GM12878 (cell line): ENCODE results near the gene BSX. TPM values are rescaled to one million over a fixed set of nuclear protein-coding genes. Genes with fewer than 3 reads are reported as not detected.

Experiments
- HCFC1 ChIP-seq: fragments of 150-350 bp; IDR thresholded peaks from 2 replicates; pipeline ENCODE4 v1.6.1; 2014; ENCODE audit warnings: low read length
- JUNB ChIP-seq: IDR thresholded peaks from 2 replicates; pipeline ENCODE4 v1.6.1; 2016; ENCODE audit warnings: antibody characterized with exemption, mild to moderate bottlenecking
- KDM1A ChIP-seq: fragments of 200-600 bp; sonication (generic); IDR thresholded peaks from 2 replicates; pipeline ENCODE4 v1.6.1; 2016; ENCODE audit warnings: borderline replicate concordance
- MTA3 ChIP-seq: IDR thresholded peaks from 2 replicates; pipeline ENCODE4 v1.6.1; 2012; ENCODE audit warnings: low read length, inconsistent platforms, borderline replicate concordance
- MXI1 ChIP-seq: fragments of 150-350 bp; IDR thresholded peaks from 2 replicates; pipeline ENCODE4 v1.6.1; 2011; ENCODE audit warnings: low read depth, mild to moderate bottlenecking, inconsistent platforms, low read length, improper control_type of control experiment
- PAX5 ChIP-seq: IDR thresholded peaks from 2 replicates; pipeline ENCODE4 v1.6.1; 2011; ENCODE audit warnings: low read depth, low read length, borderline replicate concordance
- RBBP5 ChIP-seq: fragments of 200-600 bp; sonication (generic); conservative IDR thresholded peaks from 2 replicates; pipeline ENCODE4 v1.6.1; 2016
- STAT1 ChIP-seq: fragments of 450-650 bp; conservative IDR thresholded peaks from 2 replicates; pipeline ENCODE4 v1.6.1; 2014; ENCODE audit warnings: antibody characterized with exemption, mild to moderate bottlenecking
- ZBED1 ChIP-seq: IDR thresholded peaks from 2 replicates; pipeline ENCODE4 v1.6.1; 2016; ENCODE audit warnings: borderline replicate concordance
- polyA plus RNA-seq, 11 experiments: library from polyadenylated mRNA; depleted of rRNA in 4 of 11; unstranded in 6 of 11; stranded (reverse) in 5 of 11; fragments of >200 nt; fragmentation: Nextera tagmentation in 4 of 11; fragmentation: Illumina TruSeq in 1 of 11; extraction: Ambion mirVana in 4 of 11; extraction: Trizol in 1 of 11; gene quantifications; 1 replicate in 1 of 11; 2 replicates in 10 of 11; pipeline versions ENCODE4 v1.2.1 to v1.2.3, GENCODE V29; 2011 to 2016; ENCODE audit warnings: inconsistent platforms in 2 of 11, missing spikeins in 2 of 11, low read depth in 1 of 11
- total RNA-seq, 4 experiments: library from RNA; depleted of rRNA in 3 of 4; stranded (reverse); fragments of >200 nt in 3 of 4; fragmentation: Illumina TruSeq in 1 of 4; extraction: Trizol in 1 of 4; gene quantifications; 2 replicates each; pipeline versions ENCODE4 v1.2.1 to v1.2.3, GENCODE V29; 2013 to 2021
- TF ChIP-seq, protein P1 (sequence below): IDR thresholded peaks from 2 replicates; pipeline ENCODE4 v1.6.1; 2012; ENCODE audit warnings: mild to moderate bottlenecking, low read depth, low read length
- TF ChIP-seq, protein P2 (sequence below): fragments of 450-650 bp; conservative IDR thresholded peaks from 2 replicates; pipeline ENCODE4 v1.6.1; 2017; ENCODE audit warnings: mild to moderate bottlenecking, moderate library complexity
- TF ChIP-seq, protein P3 (sequence below): fragments of 450-650 bp; formaldehyde crosslinking; IDR thresholded peaks from 2 replicates; pipeline ENCODE4 v1.4.0; 2022; ENCODE audit warnings: mild to moderate bottlenecking, moderate library complexity
- TF ChIP-seq, protein P4 (sequence below): fragments of 450-650 bp; IDR thresholded peaks from 2 replicates; pipeline ENCODE4 v1.6.1; 2017; ENCODE audit warnings: mild to moderate bottlenecking, moderate library complexity
- TF ChIP-seq, protein P5 (sequence below): IDR thresholded peaks from 2 replicates; pipeline ENCODE4 v1.6.1; 2011; ENCODE audit warnings: borderline replicate concordance, low read depth, mild to moderate bottlenecking, moderate library complexity, low read length; ENCODE audit not compliant: insufficient read depth, poor library complexity, severe bottlenecking

BSX gene
- total and polyA plus RNA-seq, 10 of the 15 experiments (the other 5 are each of a cell fraction or from before 2014, with no cell fraction given): not detected

DNA sequence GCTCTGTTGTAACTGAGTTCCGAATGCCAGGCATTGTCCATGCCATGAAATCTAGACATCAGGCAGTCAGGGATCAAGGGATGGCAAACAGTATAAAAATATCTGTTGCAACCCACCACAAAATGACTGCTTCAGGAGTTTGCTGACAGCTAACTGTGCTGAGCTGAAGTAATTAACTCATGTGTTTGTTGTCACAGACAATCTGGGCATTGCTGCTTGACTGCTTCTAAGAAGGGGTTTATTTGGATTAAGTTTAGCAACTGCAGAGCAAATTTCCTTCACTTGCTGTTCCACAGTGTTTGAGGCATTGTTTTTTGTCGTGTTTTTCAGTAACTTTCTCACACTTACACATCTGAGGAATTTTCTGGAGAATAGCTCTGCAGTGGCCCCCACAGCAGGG, 30.4 kb downstream of the BSX start (continued):
- TF ChIP-seq, protein P1, sequence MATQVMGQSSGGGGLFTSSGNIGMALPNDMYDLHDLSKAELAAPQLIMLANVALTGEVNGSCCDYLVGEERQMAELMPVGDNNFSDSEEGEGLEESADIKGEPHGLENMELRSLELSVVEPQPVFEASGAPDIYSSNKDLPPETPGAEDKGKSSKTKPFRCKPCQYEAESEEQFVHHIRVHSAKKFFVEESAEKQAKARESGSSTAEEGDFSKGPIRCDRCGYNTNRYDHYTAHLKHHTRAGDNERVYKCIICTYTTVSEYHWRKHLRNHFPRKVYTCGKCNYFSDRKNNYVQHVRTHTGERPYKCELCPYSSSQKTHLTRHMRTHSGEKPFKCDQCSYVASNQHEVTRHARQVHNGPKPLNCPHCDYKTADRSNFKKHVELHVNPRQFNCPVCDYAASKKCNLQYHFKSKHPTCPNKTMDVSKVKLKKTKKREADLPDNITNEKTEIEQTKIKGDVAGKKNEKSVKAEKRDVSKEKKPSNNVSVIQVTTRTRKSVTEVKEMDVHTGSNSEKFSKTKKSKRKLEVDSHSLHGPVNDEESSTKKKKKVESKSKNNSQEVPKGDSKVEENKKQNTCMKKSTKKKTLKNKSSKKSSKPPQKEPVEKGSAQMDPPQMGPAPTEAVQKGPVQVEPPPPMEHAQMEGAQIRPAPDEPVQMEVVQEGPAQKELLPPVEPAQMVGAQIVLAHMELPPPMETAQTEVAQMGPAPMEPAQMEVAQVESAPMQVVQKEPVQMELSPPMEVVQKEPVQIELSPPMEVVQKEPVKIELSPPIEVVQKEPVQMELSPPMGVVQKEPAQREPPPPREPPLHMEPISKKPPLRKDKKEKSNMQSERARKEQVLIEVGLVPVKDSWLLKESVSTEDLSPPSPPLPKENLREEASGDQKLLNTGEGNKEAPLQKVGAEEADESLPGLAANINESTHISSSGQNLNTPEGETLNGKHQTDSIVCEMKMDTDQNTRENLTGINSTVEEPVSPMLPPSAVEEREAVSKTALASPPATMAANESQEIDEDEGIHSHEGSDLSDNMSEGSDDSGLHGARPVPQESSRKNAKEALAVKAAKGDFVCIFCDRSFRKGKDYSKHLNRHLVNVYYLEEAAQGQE: no peak
- TF ChIP-seq, protein P2, sequence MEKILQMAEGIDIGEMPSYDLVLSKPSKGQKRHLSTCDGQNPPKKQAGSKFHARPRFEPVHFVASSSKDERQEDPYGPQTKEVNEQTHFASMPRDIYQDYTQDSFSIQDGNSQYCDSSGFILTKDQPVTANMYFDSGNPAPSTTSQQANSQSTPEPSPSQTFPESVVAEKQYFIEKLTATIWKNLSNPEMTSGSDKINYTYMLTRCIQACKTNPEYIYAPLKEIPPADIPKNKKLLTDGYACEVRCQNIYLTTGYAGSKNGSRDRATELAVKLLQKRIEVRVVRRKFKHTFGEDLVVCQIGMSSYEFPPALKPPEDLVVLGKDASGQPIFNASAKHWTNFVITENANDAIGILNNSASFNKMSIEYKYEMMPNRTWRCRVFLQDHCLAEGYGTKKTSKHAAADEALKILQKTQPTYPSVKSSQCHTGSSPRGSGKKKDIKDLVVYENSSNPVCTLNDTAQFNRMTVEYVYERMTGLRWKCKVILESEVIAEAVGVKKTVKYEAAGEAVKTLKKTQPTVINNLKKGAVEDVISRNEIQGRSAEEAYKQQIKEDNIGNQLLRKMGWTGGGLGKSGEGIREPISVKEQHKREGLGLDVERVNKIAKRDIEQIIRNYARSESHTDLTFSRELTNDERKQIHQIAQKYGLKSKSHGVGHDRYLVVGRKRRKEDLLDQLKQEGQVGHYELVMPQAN: no peak
- TF ChIP-seq KDM1A: no peak
- TF ChIP-seq HCFC1: no peak
- TF ChIP-seq, protein P3, sequence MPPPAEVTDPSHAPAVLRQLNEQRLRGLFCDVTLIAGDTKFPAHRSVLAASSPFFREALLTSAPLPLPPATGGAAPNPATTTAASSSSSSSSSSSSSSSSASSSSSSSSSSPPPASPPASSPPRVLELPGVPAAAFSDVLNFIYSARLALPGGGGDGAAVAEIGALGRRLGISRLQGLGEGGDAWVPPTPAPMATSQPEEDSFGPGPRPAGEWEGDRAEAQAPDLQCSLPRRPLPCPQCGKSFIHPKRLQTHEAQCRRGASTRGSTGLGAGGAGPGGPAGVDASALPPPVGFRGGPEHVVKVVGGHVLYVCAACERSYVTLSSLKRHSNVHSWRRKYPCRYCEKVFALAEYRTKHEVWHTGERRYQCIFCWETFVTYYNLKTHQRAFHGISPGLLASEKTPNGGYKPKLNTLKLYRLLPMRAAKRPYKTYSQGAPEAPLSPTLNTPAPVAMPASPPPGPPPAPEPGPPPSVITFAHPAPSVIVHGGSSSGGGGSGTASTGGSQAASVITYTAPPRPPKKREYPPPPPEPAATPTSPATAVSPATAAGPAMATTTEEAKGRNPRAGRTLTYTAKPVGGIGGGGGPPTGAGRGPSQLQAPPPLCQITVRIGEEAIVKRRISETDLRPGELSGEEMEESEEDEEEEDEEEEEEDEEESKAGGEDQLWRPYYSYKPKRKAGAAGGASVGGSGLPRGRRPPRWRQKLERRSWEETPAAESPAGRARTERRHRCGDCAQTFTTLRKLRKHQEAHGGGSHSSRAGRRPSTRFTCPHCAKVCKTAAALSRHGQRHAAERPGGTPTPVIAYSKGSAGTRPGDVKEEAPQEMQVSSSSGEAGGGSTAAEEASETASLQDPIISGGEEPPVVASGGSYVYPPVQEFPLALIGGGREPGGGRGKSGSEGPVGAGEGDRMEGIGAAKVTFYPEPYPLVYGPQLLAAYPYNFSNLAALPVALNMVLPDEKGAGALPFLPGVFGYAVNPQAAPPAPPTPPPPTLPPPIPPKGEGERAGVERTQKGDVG: no peak
- TF ChIP-seq JUNB: no peak
- TF ChIP-seq, protein P4, sequence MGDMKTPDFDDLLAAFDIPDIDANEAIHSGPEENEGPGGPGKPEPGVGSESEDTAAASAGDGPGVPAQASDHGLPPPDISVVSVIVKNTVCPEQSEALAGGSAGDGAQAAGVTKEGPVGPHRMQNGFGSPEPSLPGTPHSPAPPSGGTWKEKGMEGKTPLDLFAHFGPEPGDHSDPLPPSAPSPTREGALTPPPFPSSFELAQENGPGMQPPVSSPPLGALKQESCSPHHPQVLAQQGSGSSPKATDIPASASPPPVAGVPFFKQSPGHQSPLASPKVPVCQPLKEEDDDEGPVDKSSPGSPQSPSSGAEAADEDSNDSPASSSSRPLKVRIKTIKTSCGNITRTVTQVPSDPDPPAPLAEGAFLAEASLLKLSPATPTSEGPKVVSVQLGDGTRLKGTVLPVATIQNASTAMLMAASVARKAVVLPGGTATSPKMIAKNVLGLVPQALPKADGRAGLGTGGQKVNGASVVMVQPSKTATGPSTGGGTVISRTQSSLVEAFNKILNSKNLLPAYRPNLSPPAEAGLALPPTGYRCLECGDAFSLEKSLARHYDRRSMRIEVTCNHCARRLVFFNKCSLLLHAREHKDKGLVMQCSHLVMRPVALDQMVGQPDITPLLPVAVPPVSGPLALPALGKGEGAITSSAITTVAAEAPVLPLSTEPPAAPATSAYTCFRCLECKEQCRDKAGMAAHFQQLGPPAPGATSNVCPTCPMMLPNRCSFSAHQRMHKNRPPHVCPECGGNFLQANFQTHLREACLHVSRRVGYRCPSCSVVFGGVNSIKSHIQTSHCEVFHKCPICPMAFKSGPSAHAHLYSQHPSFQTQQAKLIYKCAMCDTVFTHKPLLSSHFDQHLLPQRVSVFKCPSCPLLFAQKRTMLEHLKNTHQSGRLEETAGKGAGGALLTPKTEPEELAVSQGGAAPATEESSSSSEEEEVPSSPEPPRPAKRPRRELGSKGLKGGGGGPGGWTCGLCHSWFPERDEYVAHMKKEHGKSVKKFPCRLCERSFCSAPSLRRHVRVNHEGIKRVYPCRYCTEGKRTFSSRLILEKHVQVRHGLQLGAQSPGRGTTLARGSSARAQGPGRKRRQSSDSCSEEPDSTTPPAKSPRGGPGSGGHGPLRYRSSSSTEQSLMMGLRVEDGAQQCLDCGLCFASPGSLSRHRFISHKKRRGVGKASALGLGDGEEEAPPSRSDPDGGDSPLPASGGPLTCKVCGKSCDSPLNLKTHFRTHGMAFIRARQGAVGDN: no peak
- TF ChIP-seq ZBED1: no peak
- no peak for TF ChIP-seq MTA3
- no peak for TF ChIP-seq RBBP5
- TF ChIP-seq, protein P5, sequence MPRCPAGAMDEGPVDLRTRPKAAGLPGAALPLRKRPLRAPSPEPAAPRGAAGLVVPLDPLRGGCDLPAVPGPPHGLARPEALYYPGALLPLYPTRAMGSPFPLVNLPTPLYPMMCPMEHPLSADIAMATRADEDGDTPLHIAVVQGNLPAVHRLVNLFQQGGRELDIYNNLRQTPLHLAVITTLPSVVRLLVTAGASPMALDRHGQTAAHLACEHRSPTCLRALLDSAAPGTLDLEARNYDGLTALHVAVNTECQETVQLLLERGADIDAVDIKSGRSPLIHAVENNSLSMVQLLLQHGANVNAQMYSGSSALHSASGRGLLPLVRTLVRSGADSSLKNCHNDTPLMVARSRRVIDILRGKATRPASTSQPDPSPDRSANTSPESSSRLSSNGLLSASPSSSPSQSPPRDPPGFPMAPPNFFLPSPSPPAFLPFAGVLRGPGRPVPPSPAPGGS: no peak
- TF ChIP-seq STAT1: no peak
- no peak for TF ChIP-seq MXI1
- TF ChIP-seq PAX5: no peak
